Epithelial cell of proximal tubule (primary cell): ENCODE results near the gene VPS33B. TPM values are rescaled to one million over a fixed set of nuclear protein-coding genes. Genes with fewer than 3 reads are reported as not detected.

Source experiments
- DNase-seq: peaks from one replicate; pipeline ENCODE4 v3.0.0-alpha.2; 2011; ENCODE audit warnings: low read depth
- H3K4me3 ChIP-seq: 2 replicates; pipeline ENCODE4 v1.5.1; 2011; ENCODE audit warnings: low read depth, mild to moderate bottlenecking, low read length
- total RNA-seq: library from RNA; depleted of rRNA; stranded (reverse); fragments of >200 nt; gene quantifications from 2 replicates; pipeline ENCODE4 v1.2.3, GENCODE V29; 2015
- TF ChIP-seq, protein P1 (sequence below): conservative IDR thresholded peaks from 2 replicates; pipeline ENCODE4 v1.5.1; 2012; ENCODE audit warnings: low read depth, mild to moderate bottlenecking, low read length

The VPS33B gene
- total RNA-seq, 1 donor from 2014 or later = 17.3 TPM

DNA sequence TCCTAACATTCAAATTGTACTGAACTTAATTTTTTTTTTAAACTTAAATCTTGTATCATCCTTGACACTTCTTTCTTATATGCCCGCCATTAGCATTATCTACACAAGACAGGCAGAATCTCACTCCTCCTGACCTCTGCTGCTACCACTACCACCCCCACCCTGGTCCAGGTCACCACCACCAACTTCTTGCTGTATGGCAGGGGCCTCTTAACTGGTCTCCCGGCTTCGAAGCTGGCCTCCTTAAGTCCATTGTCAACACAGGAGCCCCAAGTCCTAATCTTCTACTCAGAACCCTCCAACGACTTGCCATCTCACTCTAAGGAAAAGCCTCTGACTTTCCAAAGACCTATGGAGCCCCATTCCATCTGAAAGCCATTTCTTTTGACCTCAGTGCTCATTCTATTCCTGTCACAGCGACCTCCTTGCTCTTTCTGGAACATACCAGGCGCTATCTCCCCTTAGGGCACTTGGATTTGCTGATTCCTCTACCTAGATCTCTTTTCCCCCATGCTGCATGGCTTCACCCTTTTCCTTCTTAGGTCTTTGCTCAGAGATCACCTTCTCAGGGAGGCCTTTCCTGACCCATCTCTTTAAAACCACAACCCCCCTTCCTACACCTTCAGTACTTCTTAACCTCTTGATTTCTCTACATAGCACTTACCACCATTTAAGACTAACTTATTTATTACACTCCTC, 30.7 kb downstream of the VPS33B start:
- no peak overlapping the region for H3K4me3 ChIP-seq
- TF ChIP-seq, protein P1, sequence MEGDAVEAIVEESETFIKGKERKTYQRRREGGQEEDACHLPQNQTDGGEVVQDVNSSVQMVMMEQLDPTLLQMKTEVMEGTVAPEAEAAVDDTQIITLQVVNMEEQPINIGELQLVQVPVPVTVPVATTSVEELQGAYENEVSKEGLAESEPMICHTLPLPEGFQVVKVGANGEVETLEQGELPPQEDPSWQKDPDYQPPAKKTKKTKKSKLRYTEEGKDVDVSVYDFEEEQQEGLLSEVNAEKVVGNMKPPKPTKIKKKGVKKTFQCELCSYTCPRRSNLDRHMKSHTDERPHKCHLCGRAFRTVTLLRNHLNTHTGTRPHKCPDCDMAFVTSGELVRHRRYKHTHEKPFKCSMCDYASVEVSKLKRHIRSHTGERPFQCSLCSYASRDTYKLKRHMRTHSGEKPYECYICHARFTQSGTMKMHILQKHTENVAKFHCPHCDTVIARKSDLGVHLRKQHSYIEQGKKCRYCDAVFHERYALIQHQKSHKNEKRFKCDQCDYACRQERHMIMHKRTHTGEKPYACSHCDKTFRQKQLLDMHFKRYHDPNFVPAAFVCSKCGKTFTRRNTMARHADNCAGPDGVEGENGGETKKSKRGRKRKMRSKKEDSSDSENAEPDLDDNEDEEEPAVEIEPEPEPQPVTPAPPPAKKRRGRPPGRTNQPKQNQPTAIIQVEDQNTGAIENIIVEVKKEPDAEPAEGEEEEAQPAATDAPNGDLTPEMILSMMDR = no peak
- DNase-seq = no peak

DNA sequence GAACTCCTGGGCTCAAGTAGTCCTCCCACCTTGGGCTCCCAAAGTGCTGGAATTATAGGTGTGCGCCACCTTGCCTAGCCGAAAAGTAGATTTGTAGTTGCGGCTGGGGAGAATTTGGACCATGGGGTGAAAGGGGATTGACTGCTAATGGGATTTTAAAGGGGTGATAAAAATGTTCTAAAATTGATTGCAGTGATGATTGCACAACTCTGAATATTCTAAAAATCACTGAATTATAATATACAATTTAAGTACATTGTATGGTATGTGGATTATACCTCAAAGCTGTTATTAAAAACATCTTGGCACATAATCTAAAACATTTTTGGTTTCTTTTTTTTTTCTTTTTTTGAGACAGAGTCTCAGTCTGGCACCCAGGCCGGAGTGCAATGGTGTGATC, 31.9 kb downstream of the VPS33B start:
- DNase-seq = no peak
- TF ChIP-seq, protein P1 = no peak
- H3K4me3 ChIP-seq = no peak overlapping the region

DNA sequence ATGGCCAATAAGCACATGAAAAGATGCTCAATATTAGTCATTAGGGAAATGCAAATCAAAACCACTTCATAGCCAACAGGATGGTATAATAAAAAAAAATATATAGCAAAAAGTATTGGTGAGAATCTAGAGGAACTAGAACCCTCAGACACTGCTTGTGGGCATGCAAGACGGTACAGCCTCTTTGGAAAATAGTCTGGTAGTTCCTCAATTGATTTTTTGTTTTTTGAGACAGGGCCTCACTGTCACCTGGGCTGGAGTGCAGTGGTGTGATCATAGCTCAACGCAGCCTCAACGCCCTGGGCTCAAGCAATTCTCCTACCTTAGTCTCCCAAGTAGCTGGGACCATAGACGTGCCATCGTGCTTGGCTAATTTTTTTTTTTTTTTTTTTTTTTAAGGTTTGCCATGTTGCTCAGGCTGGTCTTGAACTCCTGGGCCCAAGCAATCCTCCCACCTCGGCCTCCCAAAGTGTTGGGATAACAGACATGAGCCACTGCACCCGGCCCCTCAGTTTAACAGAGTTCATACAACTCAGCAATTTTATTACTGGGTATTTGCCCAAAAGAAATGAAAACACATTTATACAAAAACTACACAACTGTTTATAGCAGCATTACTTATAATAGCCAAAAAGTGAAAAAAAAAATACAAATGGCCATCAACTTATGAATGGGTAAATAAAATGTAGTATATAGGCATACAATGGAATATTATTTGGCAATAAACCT, 33.2 kb downstream of the VPS33B start:
- DNase-seq = no peak
- TF ChIP-seq, protein P1 = no peak
- H3K4me3 ChIP-seq = no peak overlapping the region

DNA sequence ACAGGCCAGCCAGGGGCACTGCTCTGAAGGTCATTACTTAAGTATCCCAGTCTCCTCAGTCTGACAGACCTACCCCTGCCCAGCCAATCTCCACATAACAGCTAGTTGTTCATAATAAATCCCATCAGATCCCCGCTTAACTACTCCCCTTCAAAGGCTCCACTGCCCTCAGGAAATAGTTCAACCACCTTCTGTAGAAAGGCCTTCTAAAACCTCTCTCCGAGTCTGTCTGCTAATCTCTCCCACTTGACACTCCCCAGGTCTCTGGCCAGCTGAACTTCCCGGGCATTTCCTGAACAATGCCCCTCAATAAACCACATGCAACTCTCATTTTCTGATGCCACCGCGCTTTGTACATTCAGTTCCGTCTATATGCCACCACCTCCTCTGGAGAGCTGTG, 34.1 kb downstream of the VPS33B start:
- DNase-seq = no peak
- TF ChIP-seq, protein P1 = no peak
- no peak overlapping the region for H3K4me3 ChIP-seq

DNA sequence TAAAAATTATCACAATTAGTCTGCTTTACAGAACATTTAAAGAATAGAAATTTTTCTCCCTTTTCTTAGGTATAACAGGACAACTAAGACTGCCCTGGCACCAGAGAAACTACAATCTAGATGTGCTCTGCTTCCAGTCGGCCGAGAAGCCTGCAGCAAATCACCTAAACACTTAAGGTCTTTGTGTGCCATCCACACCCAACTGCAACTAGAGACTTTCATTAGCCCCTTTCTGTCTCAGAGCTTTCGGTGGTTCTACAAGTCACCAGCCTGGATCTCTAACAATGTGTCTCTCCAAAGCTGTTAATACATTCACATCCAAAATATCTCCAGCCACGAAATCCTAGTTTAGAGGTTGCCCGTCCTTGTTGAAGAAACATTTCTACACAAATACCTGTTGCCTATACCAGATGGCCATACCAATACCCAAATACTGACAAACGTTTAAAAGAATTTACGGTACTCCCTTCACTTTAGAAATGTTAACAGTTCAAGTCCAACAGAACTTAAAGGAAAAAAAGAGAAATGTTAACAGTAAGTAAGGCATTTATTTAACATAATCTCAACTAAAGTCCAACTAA, 34.7 kb downstream of the VPS33B start:
- no peak for DNase-seq
- no peak overlapping the region for H3K4me3 ChIP-seq
- TF ChIP-seq, protein P1 = no peak

DNA sequence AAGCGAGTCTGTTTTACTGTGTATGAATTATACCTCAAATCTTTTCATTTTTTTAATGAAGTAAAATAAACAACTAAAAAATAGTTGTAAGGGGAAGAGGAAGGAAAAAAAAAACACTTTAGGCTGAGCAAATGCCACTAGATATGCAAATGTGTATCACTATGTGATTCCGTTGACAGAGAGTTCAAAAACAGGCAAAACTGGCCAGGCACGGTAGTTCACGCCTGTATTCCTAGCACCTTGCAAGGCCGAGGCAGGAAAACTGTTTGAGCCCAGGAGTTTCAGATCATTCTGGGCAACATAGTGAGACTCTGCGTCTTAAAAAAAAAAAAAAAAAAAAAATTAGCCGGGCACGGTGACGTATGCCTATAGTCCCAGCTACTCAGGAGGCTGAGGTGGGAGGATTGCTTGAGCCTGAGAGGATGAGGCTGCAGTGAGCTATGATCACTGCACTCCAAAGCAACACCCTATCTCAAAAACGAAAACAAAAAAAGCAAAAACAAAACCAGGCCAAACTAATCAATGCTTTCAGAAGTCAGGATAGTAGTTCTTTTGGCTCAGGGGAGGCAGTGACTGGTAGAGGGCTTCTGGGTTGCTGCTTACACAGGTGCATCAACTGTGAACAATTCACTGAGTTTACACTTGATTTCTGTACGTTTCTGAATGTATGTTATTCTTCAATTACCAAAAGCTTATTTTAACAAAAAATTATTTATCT, 35.4 kb downstream of the VPS33B start:
- TF ChIP-seq, protein P1 = no peak
- no peak for DNase-seq
- no peak overlapping the region for H3K4me3 ChIP-seq
